NT2/D1 (cell line): Measurements from ENCODE around the gene AFAP1L1.

Experiments used
- SUZ12 ChIP-seq: IDR thresholded peaks from 2 replicates; pipeline ENCODE4 v1.6.1; 2011; ENCODE audit not compliant: insufficient read length, insufficient read depth; ENCODE audit errors: extremely low read depth
- YY1 ChIP-seq: IDR thresholded peaks from 2 replicates; pipeline ENCODE4 v1.6.1; 2011; ENCODE audit not compliant: insufficient read length, insufficient read depth
- ZNF274 ChIP-seq: IDR thresholded peaks from 2 replicates; pipeline ENCODE4 v1.6.1; 2011; ENCODE audit warnings: mild to moderate bottlenecking, low read depth, low read length

- TF ChIP-seq ZNF274 (no peak), SUZ12 (no peak), YY1 (no peak)
Measured at GRCh38 chr5:149360272-149360671, 88.6 kb downstream of the AFAP1L1 start.
